Activated CD8-positive, alpha-beta memory T cell treated with anti-CD3 and anti-CD28 coated beads for 4 hours (primary cell): Measurements from ENCODE around the gene C17orf107.

Source experiments
- DNase-seq, 2 donors: peaks; one replicate each; pipeline ENCODE4 v3.0.0-alpha.2; 2020; ENCODE audit warnings: low read depth in 2 of 2

Gene C17orf107

GRCh38 chr17:4872786-4873185 lies 26.6 kb upstream of the C17orf107 start:
- no peak for DNase-seq

GRCh38 chr17:4877089-4877488 lies 22.2 kb upstream of the C17orf107 start:
- no peak for DNase-seq

DNA sequence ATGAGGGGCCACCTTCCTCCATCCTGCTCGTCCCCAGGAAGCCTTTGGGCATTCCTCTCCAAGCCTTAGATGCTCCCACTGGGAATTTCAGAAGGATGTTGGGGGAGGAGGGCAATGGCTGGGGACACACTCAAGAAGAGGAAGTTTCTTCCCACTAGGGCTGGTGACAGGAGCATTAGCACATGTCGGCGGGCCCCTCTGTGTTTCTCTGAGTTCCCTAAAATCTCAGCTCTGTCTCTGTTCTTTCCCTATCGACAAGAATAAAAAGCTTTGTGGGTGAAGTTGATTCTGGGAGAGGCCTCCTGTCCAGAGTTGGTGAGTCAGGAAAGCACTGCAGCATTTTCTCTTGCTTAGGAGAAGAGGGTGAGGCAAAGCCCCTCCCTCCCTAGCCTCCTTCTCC lies 19.7 kb upstream of the C17orf107 start:
- no peak for DNase-seq

GRCh38 chr17:4880857-4881256 lies 18.5 kb upstream of the C17orf107 start:
- no peak for DNase-seq

GRCh38 chr17:4881761-4882555 lies 17.4 kb upstream of the C17orf107 start:
- no peak for DNase-seq

- no peak for DNase-seq
These were observed 14.8 kb upstream of the C17orf107 start for GRCh38 chr17:4884489-4884888.

- no peak for DNase-seq
These were observed 12.5 kb upstream of the C17orf107 start for GRCh38 chr17:4886830-4887229.

DNA sequence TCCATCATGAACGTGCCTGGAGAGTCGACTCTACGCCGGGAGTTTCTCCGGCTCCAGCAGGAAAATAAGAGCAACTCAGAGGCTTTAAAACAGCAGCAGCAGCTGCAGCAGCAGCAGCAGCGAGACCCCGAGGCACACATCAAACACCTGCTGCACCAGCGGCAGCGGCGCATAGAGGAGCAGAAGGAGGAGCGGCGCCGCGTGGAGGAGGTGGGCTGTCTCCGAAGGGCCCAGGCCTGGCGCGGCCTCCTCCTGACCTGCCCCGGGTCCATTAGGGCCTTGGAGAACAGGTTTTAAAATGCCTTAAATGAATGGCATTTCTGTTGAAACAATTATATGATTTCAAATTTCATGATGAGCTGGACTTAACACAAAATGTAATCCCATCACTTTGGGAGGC lies 11.8 kb upstream of the C17orf107 start:
- no peak for DNase-seq

DNA sequence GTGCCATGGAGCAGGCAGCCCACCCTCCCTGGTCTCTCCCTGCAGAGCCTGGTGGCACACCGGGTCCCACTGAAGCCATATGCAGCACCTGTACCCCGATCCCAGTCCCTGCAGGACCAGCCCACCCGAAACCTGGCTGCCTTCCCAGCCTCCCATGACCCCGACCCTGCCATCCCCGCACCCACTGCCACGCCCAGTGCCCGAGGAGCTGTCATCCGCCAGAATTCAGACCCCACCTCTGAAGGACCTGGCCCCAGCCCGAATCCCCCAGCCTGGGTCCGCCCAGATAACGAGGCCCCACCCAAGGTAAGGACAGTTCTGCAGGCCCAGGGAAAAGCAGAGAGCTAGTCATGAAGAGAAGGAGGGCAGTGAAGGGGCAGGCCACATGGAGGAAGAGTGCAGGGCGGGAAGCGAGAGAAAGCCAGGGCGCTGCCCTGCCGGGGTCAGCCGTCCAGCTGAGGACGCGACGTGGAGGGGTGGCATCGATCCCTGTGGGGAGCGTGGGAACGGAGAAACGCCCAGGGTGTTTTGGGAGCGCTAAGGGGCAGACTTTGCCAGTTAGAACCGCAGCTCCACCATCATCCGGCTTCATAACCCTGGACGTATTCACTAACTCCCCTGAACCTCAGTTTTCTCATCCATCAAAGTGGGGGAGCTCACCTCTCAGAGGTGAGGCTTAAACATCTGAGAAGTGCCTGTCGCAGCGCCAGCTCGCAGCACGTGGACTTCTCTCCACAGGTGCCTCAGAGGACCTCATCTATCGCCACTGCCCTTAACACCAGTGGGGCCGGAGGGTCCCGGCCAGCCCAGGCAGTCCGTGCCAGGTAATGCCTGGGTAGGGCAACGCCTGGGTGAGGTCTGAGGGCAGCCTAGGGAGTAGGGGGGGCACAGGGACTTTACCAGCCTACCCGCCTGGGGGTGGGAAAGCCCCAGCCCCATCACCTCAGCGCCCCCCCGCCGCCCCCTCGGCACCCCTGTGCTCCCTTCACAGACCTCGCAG lies 7.6 kb upstream of the C17orf107 start:
- no peak for DNase-seq

DNA sequence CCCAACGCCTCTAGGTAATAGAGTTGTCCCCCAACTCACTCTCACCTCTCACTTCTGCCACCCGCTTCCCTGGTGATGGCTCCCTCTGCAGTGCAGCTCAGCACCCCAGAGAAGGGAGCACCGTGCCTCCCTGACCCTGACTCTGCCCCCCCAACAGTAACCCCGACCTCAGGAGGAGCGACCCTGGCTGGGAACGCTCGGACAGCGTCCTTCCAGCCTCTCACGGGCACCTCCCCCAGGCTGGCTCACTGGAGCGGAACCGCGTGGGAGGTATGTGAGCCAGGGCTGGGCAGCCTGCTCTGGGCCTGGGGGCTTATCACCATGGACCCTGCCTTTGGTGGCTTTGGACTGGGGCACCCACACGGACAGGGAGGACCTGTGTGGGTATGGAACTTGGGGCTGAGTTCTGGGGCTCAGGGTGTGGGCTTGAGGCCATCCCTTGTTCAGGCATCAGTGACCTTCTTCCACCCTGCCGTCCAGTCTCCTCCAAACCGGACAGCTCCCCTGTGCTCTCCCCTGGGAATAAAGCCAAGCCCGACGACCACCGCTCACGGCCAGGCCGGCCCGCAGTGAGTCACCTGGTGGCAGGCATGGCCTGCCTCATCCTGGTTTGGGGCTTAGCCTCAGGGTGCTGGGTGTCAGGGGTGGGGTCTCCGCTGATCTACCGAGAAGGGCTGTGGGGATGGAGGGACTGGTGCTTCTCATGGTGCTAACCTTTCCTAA lies 6.7 kb upstream of the C17orf107 start:
- no peak for DNase-seq

DNA sequence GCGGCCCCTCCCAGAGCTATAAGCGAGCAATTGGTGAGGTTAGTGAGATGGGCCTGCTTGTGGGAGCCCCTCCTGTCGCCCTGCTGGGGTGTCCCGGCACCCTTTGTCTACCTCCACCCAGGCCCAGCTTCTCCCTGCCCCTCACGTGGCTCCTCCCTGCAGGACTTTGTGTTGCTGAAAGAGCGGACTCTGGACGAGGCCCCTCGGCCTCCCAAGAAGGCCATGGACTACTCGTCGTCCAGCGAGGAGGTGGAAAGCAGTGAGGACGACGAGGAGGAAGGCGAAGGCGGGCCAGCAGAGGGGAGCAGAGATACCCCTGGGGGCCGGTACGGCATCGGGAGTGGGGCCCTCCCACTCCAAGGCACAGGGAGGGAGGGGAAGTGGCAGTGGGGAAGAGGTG lies 6.1 kb upstream of the C17orf107 start:
- no peak for DNase-seq

DNA sequence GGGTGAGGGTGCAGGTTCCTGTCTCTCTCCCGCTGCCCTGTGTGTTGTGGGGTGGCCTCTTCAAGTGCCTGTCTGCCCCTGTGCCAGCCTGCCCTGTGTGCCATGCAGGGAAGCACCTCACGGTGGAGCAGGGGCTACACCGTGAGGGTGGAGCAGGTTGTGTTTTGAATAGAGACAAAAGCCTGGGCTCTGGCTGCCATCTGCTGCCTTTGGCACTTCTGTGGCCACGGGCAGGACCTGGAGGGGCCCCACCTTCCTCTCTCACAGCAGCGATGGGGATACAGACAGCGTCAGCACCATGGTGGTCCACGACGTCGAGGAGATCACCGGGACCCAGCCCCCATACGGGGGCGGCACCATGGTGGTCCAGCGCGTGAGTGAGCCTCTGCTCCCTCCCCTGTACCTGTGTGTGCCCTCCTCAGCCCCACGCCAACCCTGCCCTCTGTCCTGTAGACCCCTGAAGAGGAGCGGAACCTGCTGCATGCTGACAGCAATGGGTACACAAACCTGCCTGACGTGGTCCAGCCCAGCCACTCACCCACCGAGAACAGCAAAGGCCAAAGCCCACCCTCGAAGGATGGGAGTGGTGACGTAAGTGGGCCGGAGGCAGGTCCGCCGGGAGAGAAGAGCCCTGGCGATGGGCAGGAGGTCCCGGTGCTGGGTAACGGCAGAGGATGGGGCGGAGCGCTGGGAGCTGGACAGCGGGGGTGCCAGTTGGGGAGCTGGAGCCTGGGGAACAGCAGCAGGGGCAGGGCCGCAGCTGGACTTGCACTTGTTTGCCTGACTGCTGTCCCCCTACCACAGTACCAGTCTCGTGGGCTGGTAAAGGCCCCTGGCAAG lies 5.4 kb upstream of the C17orf107 start:
- no peak for DNase-seq

DNA sequence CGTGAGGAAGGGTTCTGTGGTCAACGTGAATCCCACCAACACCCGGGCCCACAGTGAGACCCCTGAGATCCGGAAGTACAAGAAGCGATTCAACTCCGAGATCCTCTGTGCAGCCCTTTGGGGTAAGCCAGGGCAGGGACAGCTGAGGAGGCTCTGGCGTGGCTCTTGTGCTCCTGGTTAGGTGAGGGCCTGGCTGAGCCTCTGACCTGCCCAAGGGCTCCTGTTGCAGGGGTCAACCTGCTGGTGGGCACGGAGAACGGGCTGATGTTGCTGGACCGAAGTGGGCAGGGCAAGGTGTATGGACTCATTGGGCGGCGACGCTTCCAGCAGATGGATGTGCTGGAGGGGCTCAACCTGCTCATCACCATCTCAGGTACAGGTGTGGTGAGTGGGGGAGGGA lies 4.2 kb upstream of the C17orf107 start:
- DNase-seq: no peak

DNA sequence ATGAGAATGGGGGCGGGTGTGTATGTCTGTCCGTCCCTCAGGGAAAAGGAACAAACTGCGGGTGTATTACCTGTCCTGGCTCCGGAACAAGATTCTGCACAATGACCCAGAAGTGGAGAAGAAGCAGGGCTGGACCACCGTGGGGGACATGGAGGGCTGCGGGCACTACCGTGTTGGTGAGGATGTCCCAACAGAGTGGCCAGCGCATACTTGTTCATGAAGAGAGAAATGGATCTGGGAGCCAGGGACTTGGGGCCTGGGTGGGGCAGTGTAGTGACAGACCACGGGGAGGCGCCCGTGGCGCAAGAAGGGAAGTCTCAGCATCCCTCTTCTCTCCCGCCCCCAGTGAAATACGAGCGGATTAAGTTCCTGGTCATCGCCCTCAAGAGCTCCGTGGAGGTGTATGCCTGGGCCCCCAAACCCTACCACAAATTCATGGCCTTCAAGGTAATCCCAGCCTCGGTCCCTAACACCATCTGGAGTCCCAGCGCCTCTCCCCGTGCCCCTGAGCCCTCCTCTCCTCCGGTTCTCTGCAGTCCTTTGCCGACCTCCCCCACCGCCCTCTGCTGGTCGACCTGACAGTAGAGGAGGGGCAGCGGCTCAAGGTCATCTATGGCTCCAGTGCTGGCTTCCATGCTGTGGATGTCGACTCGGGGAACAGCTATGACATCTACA lies 3.5 kb upstream of the C17orf107 start:
- no peak for DNase-seq

- DNase-seq: no peak
These were observed 2.8 kb upstream of the C17orf107 start for GRCh38 chr17:4896332-4897197.

DNA sequence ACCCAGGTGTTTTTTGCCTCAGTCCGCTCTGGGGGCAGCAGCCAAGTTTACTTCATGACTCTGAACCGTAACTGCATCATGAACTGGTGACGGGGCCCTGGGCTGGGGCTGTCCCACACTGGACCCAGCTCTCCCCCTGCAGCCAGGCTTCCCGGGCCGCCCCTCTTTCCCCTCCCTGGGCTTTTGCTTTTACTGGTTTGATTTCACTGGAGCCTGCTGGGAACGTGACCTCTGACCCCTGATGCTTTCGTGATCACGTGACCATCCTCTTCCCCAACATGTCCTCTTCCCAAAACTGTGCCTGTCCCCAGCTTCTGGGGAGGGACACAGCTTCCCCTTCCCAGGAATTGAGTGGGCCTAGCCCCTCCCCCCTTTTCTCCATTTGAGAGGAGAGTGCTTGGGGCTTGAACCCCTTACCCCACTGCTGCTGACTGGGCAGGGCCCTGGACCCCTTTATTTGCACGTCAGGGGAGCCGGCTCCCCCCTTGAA lies 2.1 kb upstream of the C17orf107 start:
- DNase-seq: no peak

- DNase-seq: no peak
These were observed 1.6 kb upstream of the C17orf107 start for GRCh38 chr17:4897785-4898184.

- DNase-seq: no peak
These were observed 985 bp upstream of the C17orf107 start for GRCh38 chr17:4898351-4898750.

GRCh38 chr17:4898927-4899326 lies 409 bp upstream of the C17orf107 start:
- no peak for DNase-seq
